ENCODE data around the gene MRPL49.

The MRPL49 gene

GRCh38 chr11:65084598-65085375 lies 37.3 kb upstream of the MRPL49 start:
- no peaks in the 10 kb centered on the region for H3K27me3 ChIP-seq
- H3K4me1 ChIP-seq = peaks cover 37 to 52% (median 49%) of the 10 kb centered on the region in 10 experiments
- H3K9ac ChIP-seq = peak overlapping the region; percentile 85 to 95 (median 90)
- H3K4me3 ChIP-seq = peak overlapping the region; percentile 75 to 90 (median 86)
- H4K20me1 ChIP-seq = peaks cover 0 to 20% (median 0%) of the 10 kb centered on the region in 11 experiments; a peak in 5 of 22 replicates
- peak overlapping the region; percentile 82 to 100 (median 98) for H3K4me2 ChIP-seq
- peak overlapping the region; percentile 79 to 91 (median 86) for H3K27ac ChIP-seq
- H3K36me3 ChIP-seq = peaks cover 44 to 81% (median 65%) of the 10 kb centered on the region in 11 experiments
- H3K9me3 ChIP-seq (replicated peaks in 1 of 11) = no peaks in the 10 kb centered on the region
- no peak for TF ChIP-seq Cebpa-rat (IDR thresholded peaks at IDR 0.05)

- Histone ChIP-seq H3K27ac (peak overlapping the region in 4 of 11 experiments; percentile 79 to 91 (median 87); a peak in 7 of 22 replicates), H3K9ac (peak overlapping the region; percentile 85 to 95 (median 90); a peak in 17 of 22 replicates), H4K20me1 (peaks cover 0 to 14% (median 0%) of the 10 kb centered on the region in 11 experiments; a peak in 5 of 22 replicates), H3K4me1 (peaks cover 39 to 48% (median 45%) of the 10 kb centered on the region in 10 experiments), H3K4me2 (peak overlapping the region; percentile 82 to 100 (median 98)), H3K36me3 (peaks cover 47 to 77% (median 63%) of the 10 kb centered on the region in 11 experiments), H3K27me3 (no peaks in the 10 kb centered on the region), H3K9me3 (replicated peaks in 1 of 11) (no peaks in the 10 kb centered on the region), H3K4me3 (peak overlapping the region in 9 of 10 experiments; percentile 81 to 90 (median 87); a peak in 11 of 20 replicates)
- no peak for TF ChIP-seq Cebpa-rat (IDR thresholded peaks at IDR 0.05)
Measured at GRCh38 chr11:65085446-65085845, 36.7 kb upstream of the MRPL49 start.

GRCh38 chr11:65086809-65087208 lies 35.3 kb upstream of the MRPL49 start:
- H3K9ac ChIP-seq = peak overlapping the region in 1 of 11 experiments; percentile 19; a peak in 1 of 22 replicates
- no peaks in the 10 kb centered on the region for H3K27me3 ChIP-seq
- H3K4me3 ChIP-seq = no peak overlapping the region
- peaks cover 0 to 7% (median 0%) of the 10 kb centered on the region in 11 experiments; a peak in 5 of 22 replicates for H4K20me1 ChIP-seq
- H3K27ac ChIP-seq = no peak overlapping the region
- H3K36me3 ChIP-seq = peaks cover 47 to 64% (median 54%) of the 10 kb centered on the region in 11 experiments
- H3K9me3 ChIP-seq (replicated peaks in 1 of 11) = no peaks in the 10 kb centered on the region
- no peak for TF ChIP-seq Cebpa-rat (IDR thresholded peaks at IDR 0.05)
- H3K4me1 ChIP-seq = peaks cover 29 to 40% (median 33%) of the 10 kb centered on the region in 10 experiments
- H3K4me2 ChIP-seq = no peak overlapping the region

GRCh38 chr11:65087216-65087615 lies 34.9 kb upstream of the MRPL49 start:
- no peak overlapping the region for H3K4me3 ChIP-seq
- H3K36me3 ChIP-seq = peaks cover 47 to 60% (median 50%) of the 10 kb centered on the region in 11 experiments
- no peaks in the 10 kb centered on the region for H3K27me3 ChIP-seq
- peaks cover 25 to 36% (median 29%) of the 10 kb centered on the region in 10 experiments for H3K4me1 ChIP-seq
- no peak for TF ChIP-seq Cebpa-rat (IDR thresholded peaks at IDR 0.05)
- no peak overlapping the region for H3K4me2 ChIP-seq
- peaks cover 0 to 7% (median 0%) of the 10 kb centered on the region in 11 experiments; a peak in 3 of 22 replicates for H4K20me1 ChIP-seq
- no peak overlapping the region for H3K9ac ChIP-seq
- no peaks in the 10 kb centered on the region for H3K9me3 ChIP-seq (replicated peaks in 1 of 11)
- H3K27ac ChIP-seq = no peak overlapping the region

- Histone ChIP-seq H3K9ac (no peak overlapping the region), H3K27me3 (no peaks in the 10 kb centered on the region), H4K20me1 (peaks cover 0 to 7% (median 0%) of the 10 kb centered on the region in 11 experiments; a peak in 3 of 22 replicates), H3K27ac (no peak overlapping the region), H3K4me1 (peaks cover 19 to 29% (median 23%) of the 10 kb centered on the region in 10 experiments), H3K4me3 (no peak overlapping the region), H3K4me2 (no peak overlapping the region), H3K36me3 (peaks cover 43 to 57% (median 49%) of the 10 kb centered on the region in 11 experiments), H3K9me3 (replicated peaks in 1 of 11) (no peaks in the 10 kb centered on the region)
- TF ChIP-seq Cebpa-rat (IDR thresholded peaks at IDR 0.05) = no peak
Measured at GRCh38 chr11:65087827-65088226, 34.3 kb upstream of the MRPL49 start.

- H3K36me3 ChIP-seq = peaks cover 43 to 57% (median 49%) of the 10 kb centered on the region in 11 experiments
- H3K4me2 ChIP-seq = no peak overlapping the region
Measured at GRCh38 chr11:65089621-65090020, 32.5 kb upstream of the MRPL49 start.

GRCh38 chr11:65090628-65091027 lies 31.5 kb upstream of the MRPL49 start:
- H3K9ac ChIP-seq = peak overlapping the region in 4 of 11 experiments; percentile 0 to 37 (median 26); a peak in 3 of 22 replicates
- no peaks in the 10 kb centered on the region for H3K27me3 ChIP-seq
- H3K4me1 ChIP-seq = peaks cover under 1 to 12% (median 6%) of the 10 kb centered on the region in 10 experiments; a peak in 17 of 20 replicates
- peaks cover 0 to 7% (median 0%) of the 10 kb centered on the region in 11 experiments; a peak in 2 of 22 replicates for H4K20me1 ChIP-seq
- no peaks in the 10 kb centered on the region for H3K9me3 ChIP-seq (replicated peaks in 1 of 11)
- peak overlapping the region in 2 of 11 experiments; percentile 21 to 23; a peak in 1 of 22 replicates for H3K4me2 ChIP-seq
- TF ChIP-seq Cebpa-rat (IDR thresholded peaks at IDR 0.05) = no peak
- H3K4me3 ChIP-seq = no peak overlapping the region
- peaks cover 40 to 50% (median 44%) of the 10 kb centered on the region in 11 experiments for H3K36me3 ChIP-seq
- H3K27ac ChIP-seq = no peak overlapping the region

More at GRCh38 chr11:65089621-65090020, 32.5 kb upstream of the MRPL49 start:
- H3K9ac ChIP-seq = no peak overlapping the region; a peak in 1 of 22 replicates
- no peaks in the 10 kb centered on the region for H3K27me3 ChIP-seq
- no peak overlapping the region for H3K27ac ChIP-seq
- no peak for TF ChIP-seq Cebpa-rat (IDR thresholded peaks at IDR 0.05)
- peaks cover 0 to 7% (median 0%) of the 10 kb centered on the region in 11 experiments; a peak in 3 of 22 replicates for H4K20me1 ChIP-seq
- H3K9me3 ChIP-seq (replicated peaks in 1 of 11) = no peaks in the 10 kb centered on the region
- H3K4me3 ChIP-seq = no peak overlapping the region
- peaks cover 10 to 20% (median 14%) of the 10 kb centered on the region in 10 experiments for H3K4me1 ChIP-seq

GRCh38 chr11:65095427-65095826 lies 26.7 kb upstream of the MRPL49 start:
- H4K20me1 ChIP-seq = peaks cover 0 to 32% (median 0%) of the 10 kb centered on the region in 11 experiments; a peak in 4 of 22 replicates
- peaks cover 8 to 21% (median 15%) of the 10 kb centered on the region in 10 experiments for H3K4me1 ChIP-seq
- peak overlapping the region; percentile 86 to 94 (median 90); a peak in 18 of 22 replicates for H3K9ac ChIP-seq
- H3K27ac ChIP-seq = peak overlapping the region; percentile 81 to 93 (median 87); a peak in 20 of 22 replicates
- TF ChIP-seq Cebpa-rat (IDR thresholded peaks at IDR 0.05) = no peak
- H3K36me3 ChIP-seq = peaks cover 8 to 36% (median 19%) of the 10 kb centered on the region in 11 experiments; a peak in 16 of 22 replicates
- H3K4me2 ChIP-seq = peak overlapping the region; percentile 82 to 97 (median 90); a peak in 21 of 22 replicates
- H3K9me3 ChIP-seq (replicated peaks in 1 of 11) = no peaks in the 10 kb centered on the region
- H3K27me3 ChIP-seq = no peaks in the 10 kb centered on the region
- H3K4me3 ChIP-seq = peak overlapping the region in 7 of 10 experiments; percentile 73 to 88 (median 79); a peak in 9 of 20 replicates
